Endothelial cell of hepatic sinusoid (primary cell): Measurements from ENCODE around the gene IQCH.

Experiments used
- in situ Hi-C: cut with HindIII; loops from 2 replicates; pipeline ENCODE4 v1.10.0; 2017; ENCODE audit warnings: low sequenced_read_pairs

Gene IQCH

DNA sequence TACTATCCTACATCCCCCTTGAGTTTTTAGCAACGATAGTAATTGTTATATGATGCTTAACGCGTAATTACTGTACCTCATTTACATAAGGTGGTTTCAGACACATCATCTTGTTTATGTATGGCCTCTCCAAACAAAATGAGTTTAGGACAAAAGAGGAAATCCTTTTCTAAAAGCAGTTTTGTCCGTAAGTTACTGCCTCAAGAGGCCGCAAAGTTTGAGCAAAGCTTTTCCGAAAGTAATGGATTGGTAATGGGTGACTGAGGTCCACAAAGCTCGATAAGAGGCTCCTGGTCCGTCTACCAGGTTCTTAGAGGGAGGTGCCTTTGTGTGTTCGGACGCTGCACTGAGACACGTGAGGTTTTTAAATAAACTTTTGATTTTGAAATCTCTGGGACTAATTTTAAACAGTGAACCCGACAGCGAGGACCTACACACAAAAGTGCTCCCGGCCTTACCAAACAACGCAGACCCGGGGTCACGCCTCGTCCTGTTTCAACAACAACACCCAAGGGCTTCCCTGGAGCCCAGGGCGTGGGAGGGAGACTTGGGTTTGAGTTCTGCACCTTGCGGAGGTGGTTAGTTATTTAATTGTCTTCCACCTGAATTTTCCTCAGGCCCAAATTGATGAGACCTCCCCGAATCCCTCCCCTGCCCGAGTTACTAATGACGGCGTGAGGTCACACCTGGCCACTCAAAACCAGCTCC lies 265.9 kb downstream of the IQCH start:
- in situ Hi-C loops, result no loop called here

GRCh38 chr15:67521029-67521782 lies 266.6 kb downstream of the IQCH start, which contains the start of gene C15orf61:
C15orf61 (plus strand) TSS chr15:67521131; CDS start chr15:67521249, 118 bp downstream.
- in situ Hi-C loops, result no loop called here

- in situ Hi-C loops, result no loop called here
Observed at GRCh38 chr15:67521783-67522568, 267.4 kb downstream of the IQCH start.

- in situ Hi-C loops, result no loop called here
Observed at GRCh38 chr15:67523330-67523729, 268.7 kb downstream of the IQCH start.

- in situ Hi-C loops, result no loop called here
Observed at GRCh38 chr15:67524235-67524634, 269.6 kb downstream of the IQCH start.

DNA sequence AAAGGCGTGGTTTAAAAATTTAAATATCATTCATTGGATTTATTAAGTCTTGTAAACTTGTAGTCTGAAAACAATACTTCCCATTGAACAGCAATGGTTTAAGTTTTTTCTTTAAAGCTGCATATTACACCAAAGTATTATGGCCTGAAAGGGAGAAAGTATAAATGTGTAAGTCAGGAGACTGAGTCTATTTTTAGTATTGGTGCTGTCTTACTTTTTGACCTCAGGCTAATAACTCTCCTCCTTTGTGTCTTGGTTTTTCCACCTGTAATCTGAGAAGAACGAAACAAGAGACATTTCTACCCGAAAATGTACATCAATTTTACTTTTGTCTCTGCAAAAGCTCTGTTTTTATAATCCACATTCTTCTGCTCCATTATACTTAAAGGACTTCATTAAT lies 273.9 kb downstream of the IQCH start:
- in situ Hi-C loops, result no loop called here

GRCh38 chr15:67531379-67531914 lies 276.9 kb downstream of the IQCH start:
- in situ Hi-C loops, result no loop called here

DNA sequence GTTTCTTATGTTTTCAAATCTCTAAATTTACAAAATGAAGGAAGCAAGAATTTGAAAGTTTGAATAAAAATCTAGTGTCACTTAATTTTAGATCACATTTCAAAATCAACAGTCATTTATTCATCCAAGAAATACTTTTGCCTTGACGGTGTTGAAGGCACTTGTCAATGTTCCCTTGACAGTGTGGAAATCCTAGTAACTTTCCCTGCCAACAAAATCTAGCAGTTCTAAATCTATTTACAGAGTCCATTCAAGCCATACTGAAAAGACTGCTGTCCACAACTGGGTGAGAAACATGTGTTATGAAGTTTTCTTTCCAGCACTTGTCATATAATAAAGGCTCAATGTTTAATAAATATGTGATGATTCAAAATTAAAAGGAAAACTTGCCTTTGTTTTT lies 279.3 kb downstream of the IQCH start:
- in situ Hi-C loops, result no loop called here

GRCh38 chr15:67534360-67534759 lies 279.8 kb downstream of the IQCH start:
- in situ Hi-C loops, result no loop called here

GRCh38 chr15:67537771-67538170 lies 283.2 kb downstream of the IQCH start:
- in situ Hi-C loops, result no loop called here

DNA sequence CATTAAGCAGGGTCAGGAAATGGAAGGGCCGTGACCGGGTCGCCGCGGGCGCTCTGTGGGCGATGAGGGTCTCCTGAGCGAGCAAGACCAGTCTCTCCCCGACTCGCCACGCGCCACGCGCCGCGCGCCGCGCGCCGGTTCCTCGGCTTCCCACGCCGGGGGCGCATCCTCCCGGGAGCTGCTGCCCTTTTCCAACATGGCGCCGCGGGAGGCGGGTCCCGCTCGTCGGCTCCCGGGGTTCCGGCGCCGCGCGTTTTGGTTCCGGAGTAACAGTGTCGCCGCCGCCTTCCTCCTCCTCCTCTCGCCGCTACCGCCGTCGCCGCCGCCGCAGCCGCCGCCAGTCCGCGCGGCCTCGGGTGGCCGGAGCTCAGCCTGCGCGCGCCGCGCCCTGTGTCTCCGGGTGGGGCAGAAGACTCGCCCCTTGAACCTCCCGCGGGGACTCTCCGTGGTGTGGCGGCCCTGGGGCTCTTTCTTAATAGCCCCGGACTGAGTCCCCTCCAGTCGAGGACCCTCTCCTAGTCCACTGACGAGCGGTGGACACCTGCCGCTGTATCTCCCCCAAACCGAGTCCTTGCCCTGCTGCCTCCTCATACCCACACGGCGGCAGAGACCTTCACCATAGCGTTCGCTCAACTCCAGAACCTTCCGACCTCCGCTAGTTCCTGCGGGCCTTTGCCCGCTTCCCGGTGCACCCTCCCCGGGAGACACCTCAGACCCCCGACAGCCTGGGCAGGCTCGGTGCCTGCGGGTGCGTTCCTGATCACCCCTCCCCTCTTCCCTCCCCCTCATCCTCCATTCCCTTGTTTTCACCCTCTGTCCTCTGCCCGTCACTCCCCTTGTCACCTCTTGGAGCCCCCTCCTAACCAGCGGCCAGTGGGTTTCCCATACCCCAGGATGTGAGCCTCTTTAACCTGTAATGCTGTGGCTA lies 288.1 kb downstream of the IQCH start, which contains the start of gene MAP2K5:
Gene MAP2K5, plus strand, starts transcription at position 284 of the 928 bp plus-strand sequence. Its CDS starts 633 bp downstream, at position 917.
- in situ Hi-C loops, result no loop called here

DNA sequence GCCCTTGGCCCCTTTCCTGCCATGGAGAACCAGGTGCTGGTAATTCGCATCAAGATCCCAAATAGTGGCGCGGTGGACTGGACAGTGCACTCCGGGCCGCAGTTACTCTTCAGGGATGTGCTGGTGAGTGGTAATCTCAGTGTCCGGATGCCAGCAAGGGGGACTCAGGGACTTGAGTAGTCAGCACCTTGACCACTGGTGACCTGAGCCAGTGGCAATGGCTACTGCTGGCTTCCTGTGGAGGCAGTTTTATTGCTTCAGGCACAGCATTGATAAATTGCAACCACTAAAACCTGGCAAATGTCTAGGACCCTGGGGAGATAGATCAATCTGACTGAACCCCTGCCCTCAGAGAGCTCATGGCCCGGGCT lies 288.7 kb downstream of the IQCH start:
- in situ Hi-C loops, result no loop called here

DNA sequence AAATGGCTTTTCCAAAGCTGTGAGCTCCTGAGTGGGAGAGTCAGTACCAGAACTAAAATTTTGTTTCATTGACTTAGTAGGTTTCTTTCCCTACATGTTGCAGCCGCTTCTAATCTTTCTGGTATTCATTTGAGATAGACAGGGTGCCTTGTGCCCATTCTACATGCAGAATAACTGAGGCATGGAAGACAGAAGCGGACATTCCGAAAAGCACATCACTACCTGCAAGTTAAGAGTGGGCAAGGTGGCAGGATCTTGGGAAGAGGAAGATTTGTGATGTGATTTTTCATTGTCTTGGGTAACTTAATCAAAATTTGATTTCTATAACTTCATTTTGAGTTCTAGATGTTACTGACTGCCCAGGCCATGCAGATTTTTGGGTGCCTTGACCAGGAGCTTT lies 289.9 kb downstream of the IQCH start:
- in situ Hi-C loops, result no loop called here

DNA sequence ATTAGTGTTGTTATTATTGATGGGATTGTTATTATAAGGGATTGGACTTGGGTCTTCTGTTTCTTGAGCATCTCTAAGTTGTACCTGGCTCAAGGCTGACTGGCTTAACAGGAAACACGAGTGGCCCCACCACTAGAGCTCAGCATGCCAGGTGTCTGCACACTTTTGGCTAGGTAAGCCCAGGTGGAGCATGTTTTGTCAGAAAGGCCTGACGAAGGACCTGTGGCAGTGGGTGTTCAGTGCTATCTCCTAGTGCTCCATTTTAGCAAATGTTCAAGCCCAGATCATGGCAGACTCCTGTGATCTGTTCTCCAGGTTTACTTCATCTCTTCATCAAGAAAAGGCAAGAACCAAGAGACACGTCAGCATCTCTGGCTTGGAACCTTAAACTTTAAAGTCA lies 291.3 kb downstream of the IQCH start:
- in situ Hi-C loops, result no loop called here

GRCh38 chr15:67547064-67547463 lies 292.5 kb downstream of the IQCH start:
- in situ Hi-C loops, result no loop called here

DNA sequence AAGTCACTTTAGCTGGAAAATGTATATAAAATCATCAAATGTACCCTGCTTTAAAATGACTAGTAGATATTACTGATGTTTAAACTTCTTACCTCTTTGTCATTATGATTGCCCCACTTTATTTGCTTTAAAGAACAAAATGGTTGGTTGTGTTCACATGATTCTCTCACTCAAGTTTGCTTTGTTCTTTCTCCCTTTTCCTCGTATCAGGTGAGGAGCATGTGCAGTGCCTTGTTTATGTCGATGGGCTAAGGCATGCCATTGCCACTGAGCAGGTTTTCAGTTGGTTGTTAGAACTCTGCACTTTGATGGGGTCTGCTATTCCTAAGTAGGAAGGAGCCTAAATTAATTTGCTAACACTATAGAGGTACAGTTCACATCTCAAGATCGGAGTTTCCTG lies 293.2 kb downstream of the IQCH start:
- in situ Hi-C loops, result no loop called here

- in situ Hi-C loops, result no loop called here
Observed at GRCh38 chr15:67548236-67548852, 293.8 kb downstream of the IQCH start.

GRCh38 chr15:67548862-67549651 lies 294.5 kb downstream of the IQCH start:
- in situ Hi-C loops, result no loop called here

DNA sequence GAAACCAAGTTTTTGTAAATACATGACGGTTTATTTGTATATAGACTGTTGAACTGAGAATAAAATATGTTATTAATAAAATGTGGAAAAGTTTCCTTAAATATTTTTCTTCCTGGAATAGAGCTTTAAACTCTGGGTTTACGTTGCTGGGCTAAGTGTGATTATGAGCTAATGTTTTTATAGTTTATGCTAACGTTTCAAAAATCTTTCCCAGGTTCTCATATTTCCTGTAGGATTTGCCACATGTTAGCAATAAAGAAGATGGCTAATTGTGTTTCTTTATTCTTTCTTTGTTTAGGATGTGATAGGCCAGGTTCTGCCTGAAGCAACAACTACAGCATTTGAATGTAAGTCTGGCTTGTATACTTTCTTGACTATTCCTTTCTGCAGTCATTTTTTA lies 295.1 kb downstream of the IQCH start:
- in situ Hi-C loops, result no loop called here
